BJ (cell line): Measurements from ENCODE around the gene FBXL14. TPM values are rescaled to one million over a fixed set of nuclear protein-coding genes. Genes with fewer than 3 reads are reported as not detected.
A peak's percentile ranks its signal among the peaks of the same experiment; 100 is the strongest.

Source experiments
- CTCF ChIA-PET: fragments of 350-600 bp; formaldehyde crosslinking; extraction: SDS; loops from one replicate; lab custom pipeline; 2021; ENCODE audit warnings: antibody characterized with exemption, inconsistent platforms; lab: Yijun Ruan, JAX
- POLR2A ChIA-PET: fragments of 300-600 bp; sonication (Branson Sonifier 250); formaldehyde crosslinking; extraction: SDS; loops from one replicate; lab custom pipeline; 2021; ENCODE audit warnings: antibody characterized with exemption; lab: Charles Lee
- DNase-seq: peaks from one replicate; pipeline ENCODE4 v3.0.0-alpha.2; 2011; ENCODE audit warnings: low read depth
- H3K27me3 ChIP-seq: 2 replicates; pipeline ENCODE4 v1.6.0; 2011; ENCODE audit warnings: low read length; ENCODE audit not compliant: control insufficient read depth, insufficient read depth
- H3K36me3 ChIP-seq: 2 replicates; pipeline ENCODE4 v1.5.1; 2011; ENCODE audit warnings: low read length; ENCODE audit not compliant: control insufficient read depth, insufficient read depth
- H3K4me3 ChIP-seq: 2 replicates; pipeline ENCODE4 v1.5.1; 2011; ENCODE audit warnings: low read depth, mild to moderate bottlenecking, control low read depth, low read length
- CTCF ChIP-seq: IDR thresholded peaks from 2 replicates; pipeline ENCODE4 v1.5.1; 2011; ENCODE audit warnings: low read depth, mild to moderate bottlenecking, control low read depth, inconsistent platforms, low read length, moderate library complexity; ENCODE audit not compliant: insufficient read depth
- polyA plus RNA-seq: library from polyadenylated mRNA; depleted of rRNA; stranded (reverse); fragments of >200 nt; gene quantifications from 2 replicates; pipeline ENCODE4 v1.2.3, GENCODE V29; 2011

Gene FBXL14
- polyA plus RNA-seq, 1 experiment: 9.4 TPM

- peak; percentile 42 for TF ChIP-seq CTCF
- peaks cover 4% of the 10 kb centered on the region for H3K36me3 ChIP-seq
- ChIA-PET CTCF (interaction anchor here (0.8 to 6.1 kb wide), 11 partner anchors 10 to 512 kb away, joined by 3 to 63 read pairs (median 4); no protein-coding TSS in a partner anchor), POLR2A (no interaction called here)
- H3K27me3 ChIP-seq: no peaks in the 10 kb centered on the region
- no peak for DNase-seq
- H3K4me3 ChIP-seq: peak overlapping the region; percentile 37
These were observed 35.9 kb upstream of the FBXL14 start for GRCh38 chr12:1630133-1630826.

GRCh38 chr12:1629338-1630132, 35.2 kb upstream of the FBXL14 start:
- POLR2A ChIA-PET: interaction anchor here (0.7 kb wide), 1 partner anchor 850 kb away, joined by 5 read pairs; no protein-coding TSS in a partner anchor
- H3K27me3 ChIP-seq: no peaks in the 10 kb centered on the region
- CTCF ChIA-PET: interaction anchor here (0.6 to 2.5 kb wide), 8 partner anchors 15 to 166 kb away, joined by 3 to 11 read pairs (median 4); no protein-coding TSS in a partner anchor
- H3K36me3 ChIP-seq: peaks cover 4% of the 10 kb centered on the region
- peak; percentile 20; the same call in 1 of the 2 replicates for TF ChIP-seq CTCF
- H3K4me3 ChIP-seq: peak overlapping the region; percentile 37
- no peak for DNase-seq

- H3K27me3 ChIP-seq: no peaks in the 10 kb centered on the region
- no peak for DNase-seq
- POLR2A ChIA-PET: interaction anchor here (0.7 kb wide), 1 partner anchor 849 kb away, joined by 5 read pairs; no protein-coding TSS in a partner anchor
- TF ChIP-seq CTCF: no peak
- peak within 1 kb of the TSS; percentile 37 for H3K4me3 ChIP-seq
- H3K36me3 ChIP-seq: peaks cover 4% of the 10 kb centered on the region
- CTCF ChIA-PET: interaction anchor here (0.6 to 2.5 kb wide), 6 partner anchors 16 to 167 kb away, joined by 3 to 11 read pairs (median 3); no protein-coding TSS in a partner anchor
These were observed 34.4 kb upstream of the FBXL14 start, which contains the start of gene WNT5B for GRCh38 chr12:1628666-1629337. TSS of gene WNT5B (plus strand) at chr12:1629231. CDS start at chr12:1631355, 2,124 bp downstream.

GRCh38 chr12:1622406-1622805, 28.0 kb upstream of the FBXL14 start:
- no peaks in the 10 kb centered on the region for H3K27me3 ChIP-seq
- CTCF ChIA-PET: interaction anchor here (1.1 to 1.3 kb wide), 2 partner anchors 10 to 12 kb away, joined by 3 to 6 read pairs; no protein-coding TSS in a partner anchor
- no peak for DNase-seq
- no peaks in the 10 kb centered on the region for H3K36me3 ChIP-seq
- no peak for TF ChIP-seq CTCF
- no peak overlapping the region for H3K4me3 ChIP-seq
- POLR2A ChIA-PET: no interaction called here
